ENCODE measurements around the gene RTN4R.

RTN4R gene

DNA sequence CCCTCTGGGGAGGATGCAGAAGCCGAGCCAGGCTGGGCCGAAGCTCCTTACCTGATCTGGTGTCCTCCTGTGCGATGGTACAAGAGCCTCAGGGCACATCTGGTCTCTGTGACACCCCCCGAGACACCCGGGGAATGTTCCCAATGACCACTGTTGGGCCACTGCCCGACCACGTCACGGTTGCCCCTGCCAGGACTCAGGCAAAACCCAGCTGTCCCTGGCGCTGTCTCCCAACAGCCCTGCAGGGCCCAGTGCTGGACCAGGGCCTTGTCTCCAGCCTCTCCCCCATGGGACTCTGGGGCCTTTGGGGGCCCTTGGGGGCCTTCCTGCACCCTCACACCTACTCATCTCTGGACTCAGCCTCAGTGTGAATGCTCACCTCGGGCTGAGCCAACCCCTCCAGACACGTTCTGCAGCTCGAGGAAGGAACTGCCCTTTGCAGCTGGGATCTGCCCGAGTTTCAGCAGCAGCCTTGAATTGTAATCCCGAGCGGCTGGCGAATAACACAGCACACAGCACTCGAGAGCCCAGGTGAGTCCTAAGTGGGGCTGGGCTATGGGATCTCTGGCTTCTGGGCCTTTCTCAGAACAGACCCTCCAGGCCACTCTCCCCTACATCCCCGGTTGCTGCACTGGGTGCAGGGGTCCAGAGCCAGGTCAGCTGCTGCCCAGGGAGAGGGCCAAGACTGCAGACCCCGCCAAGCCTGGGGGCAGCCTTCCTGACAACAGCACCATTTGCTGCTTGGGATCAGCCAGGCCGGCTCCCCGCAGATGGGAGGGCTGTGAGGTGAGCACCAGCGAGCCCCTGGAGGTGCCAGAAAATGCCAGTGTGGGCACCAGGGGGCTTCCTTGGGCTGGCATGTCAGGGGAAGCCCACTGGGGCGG, 39.8 kb downstream of the RTN4R start:
- no peak for DNase-seq

DNA sequence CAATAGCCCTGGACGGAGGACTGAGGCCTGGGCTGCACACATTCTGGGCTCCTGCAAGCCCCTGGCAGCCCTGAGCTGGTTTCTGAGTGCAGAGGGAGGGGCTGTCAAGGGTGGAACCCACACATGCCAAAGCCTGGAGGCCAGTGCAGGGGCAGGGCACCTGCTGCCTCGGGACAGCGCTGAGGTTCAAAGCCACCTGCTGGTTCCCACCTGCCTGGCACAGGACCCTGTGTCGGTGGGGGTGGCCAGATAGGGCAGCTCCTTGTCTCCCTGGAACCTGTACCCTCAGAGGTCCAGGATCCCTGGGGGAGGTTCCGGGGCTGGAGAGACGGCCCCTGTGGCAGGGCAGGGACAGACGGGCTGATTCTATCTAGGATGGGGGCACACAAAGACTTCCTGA, 40.8 kb downstream of the RTN4R start:
- no peak for DNase-seq

DNA sequence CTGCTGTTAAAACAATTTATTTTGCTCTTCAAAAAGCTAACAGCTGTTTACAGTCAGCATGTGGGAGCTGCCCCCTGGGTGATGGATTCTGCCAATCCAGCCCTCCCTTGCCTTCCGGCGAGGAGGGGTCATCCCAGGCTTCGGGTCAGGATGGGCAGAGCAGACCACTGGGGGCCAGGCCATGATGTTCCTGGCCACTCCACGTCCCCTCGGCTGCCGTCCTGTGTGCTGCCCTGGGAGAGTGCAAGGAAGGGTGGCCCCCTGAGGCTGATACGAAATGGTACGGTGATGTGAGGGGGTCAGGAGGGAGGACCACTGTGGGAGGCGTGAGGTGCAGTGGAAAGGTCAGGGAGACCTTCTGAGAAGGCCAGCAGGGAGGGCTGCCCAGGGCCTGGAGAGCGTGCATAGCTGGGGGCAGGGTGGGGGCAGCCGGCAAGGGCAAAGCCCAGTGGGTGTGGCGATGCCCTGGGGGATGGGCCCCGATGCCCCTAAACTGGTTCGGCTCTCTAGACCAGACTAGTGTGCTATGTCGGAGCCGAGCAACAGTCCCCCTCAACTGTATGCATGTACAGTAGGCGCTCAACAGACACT, 41.3 kb downstream of the RTN4R start:
- DNase-seq = no peak

DNA sequence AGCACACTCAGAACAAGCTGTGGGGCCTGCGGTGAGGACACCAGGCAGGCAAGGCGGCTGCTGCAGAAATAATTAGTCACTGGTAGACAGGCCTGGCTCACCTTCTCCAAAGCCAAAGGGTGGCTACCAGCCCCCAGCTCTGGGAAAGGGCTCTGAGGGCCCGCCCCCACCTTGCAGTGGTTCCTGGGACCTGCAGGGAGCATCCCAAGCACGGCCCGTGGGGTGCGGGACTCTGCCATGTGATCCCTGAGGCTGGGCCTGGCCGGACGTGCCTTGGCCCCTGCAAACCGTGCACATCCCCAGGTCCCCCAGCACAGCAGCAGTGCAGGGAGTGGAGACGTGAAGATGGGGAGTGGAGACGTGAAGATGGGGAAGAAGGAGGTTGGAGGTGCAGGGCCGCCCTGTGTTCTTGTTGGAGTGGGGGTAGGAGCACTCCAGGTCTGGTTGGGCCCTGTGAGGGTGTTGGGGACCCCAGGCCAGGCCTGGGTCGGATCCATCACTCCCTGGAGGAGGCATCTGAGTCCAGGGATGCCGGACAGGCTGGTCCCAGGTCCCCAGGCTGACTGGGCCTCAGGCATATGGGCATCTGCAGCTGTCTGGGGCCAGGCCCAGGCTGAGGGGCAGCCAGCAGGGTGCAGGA, 41.9 kb downstream of the RTN4R start:
- no peak for DNase-seq

DNA sequence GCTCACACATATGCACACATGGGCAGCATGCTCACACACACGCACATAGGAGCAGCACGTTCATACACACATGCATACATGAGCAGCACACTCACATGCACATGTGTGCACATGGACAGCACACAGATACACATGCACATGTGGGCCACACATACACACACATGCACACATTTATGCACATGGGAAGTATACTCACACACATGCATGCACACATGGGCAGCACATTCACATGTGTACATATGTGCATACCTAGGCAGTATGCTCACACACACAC, 42.5 kb downstream of the RTN4R start:
- no peak for DNase-seq

DNA sequence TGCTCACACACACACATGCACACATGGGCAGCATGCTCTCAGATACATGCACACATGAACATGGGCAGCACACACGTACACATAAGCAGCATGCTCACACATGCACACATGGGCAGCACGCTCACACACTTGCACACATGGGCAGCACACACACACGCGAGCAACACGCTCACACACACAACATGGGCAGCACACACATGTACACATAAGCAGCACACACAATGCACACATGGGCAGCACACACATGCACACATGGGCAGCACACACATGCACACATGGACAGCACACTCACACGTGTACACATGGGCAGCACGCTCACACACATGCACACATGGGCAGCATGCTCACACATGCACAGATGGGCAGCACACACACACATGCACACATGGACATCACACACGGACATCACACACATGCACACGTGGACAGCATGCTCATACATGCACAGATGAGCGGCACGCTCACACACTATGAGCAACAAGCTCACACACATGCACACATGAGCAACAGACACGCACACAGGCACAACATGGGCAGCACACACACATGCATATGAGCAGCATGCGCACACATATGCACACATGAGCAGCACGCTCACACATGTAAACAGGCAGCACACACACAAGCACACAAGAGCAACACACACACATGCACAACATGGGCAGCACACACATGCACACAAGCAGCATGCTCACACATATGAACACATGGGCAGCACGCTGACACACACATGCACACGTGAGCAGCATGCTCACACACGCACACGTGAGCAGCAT, 43.0 kb downstream of the RTN4R start:
- no peak for DNase-seq

DNA sequence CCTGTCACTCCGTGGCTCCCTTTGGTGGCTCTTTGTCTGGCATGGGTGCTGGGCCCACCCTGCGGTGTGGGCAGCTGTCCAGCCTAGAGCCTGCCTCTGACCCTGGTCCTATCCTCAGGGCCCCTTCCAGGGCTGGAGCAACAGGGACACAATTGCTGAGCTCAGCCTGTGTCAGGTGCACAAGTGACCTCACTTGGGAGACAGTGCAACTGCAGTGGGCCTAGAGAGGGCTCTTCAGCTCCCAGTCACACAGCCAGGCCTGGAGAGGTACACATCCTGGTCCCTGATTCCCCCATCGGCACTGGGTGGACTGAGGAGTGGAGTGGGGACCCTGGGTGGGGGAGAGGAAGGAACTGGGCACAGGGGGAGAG, 43.9 kb downstream of the RTN4R start:
- DNase-seq = no peak

DNA sequence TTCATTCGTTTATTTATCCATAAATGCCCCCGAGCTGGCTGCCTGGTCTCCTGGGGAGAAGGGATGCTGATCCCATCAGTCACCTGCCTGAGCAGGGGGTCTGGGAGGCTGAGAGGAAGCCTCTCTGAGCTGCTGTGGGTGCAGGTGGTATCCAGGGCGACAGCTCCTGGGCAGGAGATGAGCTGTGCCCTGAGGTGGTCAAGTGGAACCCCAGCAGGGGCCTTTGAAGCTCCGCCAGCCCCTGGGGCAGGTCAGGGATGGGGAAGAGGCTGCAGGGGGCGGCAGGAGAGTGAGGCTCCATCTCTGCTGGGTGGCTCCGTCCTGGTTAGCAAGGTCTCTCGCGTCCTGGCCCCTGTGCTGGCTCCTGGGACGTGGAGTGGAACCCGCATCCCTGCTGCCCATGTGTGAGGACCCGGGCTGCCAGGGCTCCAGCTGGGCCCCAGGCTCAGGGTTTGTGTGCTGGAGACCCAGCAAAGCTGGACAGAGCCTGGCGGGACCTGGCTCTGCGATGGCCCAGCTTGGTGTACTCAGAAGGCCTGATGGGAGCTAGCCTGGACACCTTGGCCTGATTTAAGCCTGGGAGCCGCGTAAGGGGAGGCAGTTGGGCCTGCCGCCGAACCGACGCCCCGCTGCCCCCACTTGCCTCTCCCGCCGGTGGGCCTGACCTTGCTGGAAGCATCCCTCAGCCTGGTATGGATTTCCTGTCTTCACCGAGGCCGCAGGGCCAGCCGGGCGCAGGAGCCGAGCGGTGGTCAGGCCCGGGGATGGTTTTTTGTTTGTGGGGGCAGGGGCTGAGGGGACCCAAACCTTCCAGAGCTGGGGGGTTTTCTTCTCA, 44.5 kb downstream of the RTN4R start:
- no peak for DNase-seq

DNA sequence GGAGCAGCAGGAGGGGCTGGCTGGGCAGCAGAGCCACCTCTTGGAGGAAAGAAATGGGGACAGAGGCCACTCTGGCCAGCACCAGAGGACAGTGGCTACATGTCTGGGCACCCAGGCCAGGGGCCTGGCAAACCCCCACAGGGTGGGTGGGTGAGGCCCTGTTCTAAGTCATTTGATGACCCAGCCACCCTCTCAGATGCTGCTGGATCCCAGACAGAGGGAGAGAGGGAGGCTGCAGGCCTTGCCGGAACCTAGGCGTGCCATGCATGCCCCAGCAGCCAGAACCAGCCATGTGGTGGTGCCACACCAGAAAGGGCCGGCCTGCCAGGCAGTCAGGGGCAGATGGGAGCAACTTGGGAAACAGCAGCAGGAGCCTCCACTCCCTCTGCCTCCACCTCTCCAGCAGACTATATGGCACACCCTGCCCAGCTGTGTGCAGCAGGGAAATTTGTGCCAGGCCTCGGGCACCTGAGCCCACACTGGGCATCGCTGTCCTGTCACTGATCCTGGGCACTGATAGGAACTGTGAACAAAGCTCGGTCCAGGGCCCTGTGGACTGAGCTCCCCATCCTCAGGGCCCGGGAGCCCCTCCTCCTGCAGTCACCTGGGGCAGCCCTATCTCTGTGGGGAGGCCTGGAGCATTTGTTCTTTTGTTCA, 45.2 kb downstream of the RTN4R start:
- DNase-seq = no peak

DNA sequence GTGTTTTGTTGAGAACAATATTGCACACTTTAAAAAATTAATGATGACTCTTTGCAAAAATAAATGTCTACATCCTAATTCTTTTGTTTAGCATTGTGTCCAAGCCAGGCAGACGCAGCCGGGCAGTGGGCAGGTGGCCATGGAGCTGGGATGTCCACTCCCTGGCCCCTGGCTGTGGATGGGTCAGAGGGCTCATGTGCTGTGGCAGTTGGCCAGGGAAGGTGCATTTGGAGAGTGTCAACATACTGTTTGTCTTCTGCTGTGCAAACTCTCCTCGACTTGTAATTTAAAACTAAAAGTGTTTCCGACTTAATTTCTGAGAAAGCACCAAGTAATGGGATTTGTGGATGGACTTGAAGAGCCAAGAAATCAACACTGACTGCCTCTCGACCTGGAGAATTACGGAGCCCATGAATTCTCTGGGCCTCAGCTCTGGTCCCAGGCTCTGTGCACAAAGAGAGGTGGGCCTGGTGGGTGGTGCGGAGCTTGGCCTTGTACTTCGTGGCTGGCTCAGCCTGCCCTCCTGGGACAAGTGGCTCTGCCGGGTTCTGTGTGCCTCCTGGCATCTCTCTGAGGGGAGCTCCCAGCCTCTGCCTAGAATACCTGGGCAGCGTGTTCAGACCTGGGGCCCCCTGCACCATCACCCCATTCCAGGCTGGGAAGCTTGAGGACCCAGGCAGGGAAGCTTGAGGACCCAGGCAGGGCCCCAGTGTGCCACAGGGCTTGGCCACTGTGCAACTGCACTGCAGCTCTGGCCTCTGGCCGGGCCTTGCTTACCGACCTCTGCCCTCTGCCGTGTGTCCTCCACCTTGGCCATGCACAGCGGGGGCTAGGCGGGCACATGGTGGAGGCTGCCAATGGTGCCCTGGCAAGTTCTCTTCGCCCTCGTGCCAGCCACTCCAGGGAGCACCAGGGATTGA, 46.4 kb downstream of the RTN4R start:
- DNase-seq = no peak

DNA sequence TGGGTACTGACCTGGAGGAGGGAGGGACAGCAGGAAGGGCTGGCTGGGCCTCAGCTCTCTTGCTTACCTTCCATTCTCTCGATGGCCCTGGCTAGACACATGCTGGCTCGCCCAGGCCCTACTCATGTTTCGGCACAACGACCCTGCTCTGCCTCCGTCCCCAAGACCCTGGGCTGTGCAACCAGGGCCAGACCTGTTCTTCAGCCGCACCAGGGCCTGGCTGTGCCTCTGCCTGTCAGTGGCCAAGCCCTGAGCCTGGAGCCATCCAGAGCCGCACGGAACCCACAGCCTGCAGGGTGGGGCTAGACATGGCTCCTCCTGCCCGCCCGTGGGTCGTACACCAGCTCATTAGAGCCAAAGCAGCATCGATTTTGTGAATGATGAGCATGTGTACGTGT, 47.5 kb downstream of the RTN4R start:
- no peak for DNase-seq

DNA sequence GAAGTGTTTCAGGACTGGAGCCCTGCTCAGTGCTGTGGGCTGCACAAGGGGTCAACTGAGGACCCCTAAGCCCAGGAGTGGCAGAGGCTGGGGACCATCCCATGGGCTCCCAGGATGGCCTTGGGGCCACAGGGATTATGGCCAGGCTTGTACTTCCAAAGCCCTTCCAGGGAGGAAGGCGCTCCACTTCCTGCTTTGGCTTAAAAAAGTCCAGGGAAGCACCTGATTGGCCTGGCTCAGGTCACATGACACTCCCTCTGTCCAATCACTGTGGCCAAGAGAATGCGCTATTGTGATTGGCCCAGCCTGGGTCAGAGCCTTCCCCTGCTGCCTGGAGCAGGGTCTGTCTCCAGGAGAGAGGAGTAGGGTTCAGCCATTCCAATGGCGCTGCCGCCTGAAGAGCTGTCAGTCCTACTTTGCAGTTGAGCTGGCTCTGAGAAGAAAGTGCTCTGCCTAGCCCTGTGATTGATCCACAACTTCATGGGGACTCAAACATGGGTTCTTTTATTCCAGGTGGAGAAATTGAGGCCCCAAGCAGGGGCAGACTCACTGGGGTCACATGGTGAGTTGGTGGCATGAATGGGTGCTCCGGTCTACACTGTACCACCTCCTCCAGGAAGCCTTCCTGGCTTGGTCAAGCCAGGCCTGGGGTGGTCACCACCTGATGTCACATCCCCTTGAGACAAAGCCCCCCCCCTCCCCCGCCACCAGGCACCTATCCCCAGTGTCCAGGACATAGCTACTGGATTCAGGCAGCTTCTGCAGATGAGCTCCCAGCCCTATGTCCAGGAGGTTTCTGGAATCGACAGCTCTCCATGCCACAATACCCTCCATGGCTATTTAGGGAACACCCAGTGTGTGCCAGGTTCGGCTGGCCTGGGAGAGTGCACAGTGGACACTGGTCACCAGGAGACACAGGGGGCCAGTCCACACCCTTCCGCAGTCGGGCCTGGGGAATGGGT, 48.2 kb downstream of the RTN4R start:
- DNase-seq = no peak

DNA sequence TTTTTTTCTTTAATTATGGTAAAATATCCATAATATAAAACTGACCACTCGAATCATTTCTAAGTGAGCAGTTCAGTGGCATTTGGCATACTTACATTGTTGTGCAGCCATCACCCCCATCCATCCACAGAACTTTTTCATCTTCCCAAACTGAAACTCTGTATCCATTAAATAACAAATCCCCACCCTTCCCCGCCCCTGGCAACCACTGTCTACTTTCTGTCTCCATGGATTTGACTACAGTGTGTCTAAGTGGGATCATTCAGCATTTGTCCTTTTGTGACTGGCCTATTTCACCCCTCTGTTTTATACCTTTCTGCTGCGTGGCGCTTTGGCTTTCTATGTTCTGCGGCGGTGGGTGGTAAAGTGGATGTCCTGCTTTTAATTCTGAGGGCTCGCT, 49.1 kb downstream of the RTN4R start:
- DNase-seq = no peak

DNA sequence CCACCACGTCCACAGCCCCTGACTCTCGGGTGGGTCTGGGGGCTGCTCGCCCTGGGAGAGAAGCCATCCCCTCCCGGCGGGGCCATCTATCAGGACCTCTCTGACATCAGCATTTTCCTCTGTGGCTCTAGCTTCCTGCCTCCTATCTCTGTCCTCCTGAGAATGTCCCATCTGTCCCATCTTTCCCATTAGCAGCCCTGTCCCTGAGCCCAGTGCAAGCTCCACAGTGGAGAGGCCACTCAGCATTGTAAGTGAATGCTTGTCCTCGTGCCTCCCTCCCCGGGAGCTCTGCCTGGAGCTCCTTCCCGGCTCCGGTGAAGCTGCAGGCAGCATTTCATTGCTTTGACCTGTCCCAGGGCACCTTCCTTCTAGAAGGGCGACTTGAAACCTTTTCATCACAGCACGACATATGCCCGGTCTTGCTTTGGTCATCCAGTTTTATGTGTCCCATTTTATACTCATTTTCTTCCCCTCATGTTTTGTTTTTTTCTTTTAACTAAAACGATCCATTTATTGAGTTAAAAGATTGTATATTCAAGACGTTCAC, 49.7 kb downstream of the RTN4R start:
- DNase-seq = no peak

DNA sequence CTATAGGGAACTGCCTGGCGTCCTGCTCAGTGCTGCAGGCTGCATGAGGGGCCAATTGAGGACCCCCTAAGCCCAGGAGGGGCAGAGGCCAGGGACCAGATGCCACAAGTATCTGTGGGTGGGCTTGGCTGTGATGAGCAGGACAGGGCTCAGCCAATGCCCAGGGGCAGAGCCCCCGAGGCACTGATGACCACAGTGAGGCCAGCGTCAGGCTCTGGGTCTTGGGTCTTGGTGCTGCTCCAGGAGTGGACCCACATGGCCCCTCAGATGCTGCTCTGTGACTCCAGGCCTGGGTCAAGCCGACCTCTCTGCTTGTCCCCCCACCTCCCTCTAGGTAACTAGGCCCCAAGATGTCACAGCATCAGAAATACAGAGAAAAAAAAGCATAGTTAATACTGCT, 50.6 kb downstream of the RTN4R start:
- no peak for DNase-seq

DNA sequence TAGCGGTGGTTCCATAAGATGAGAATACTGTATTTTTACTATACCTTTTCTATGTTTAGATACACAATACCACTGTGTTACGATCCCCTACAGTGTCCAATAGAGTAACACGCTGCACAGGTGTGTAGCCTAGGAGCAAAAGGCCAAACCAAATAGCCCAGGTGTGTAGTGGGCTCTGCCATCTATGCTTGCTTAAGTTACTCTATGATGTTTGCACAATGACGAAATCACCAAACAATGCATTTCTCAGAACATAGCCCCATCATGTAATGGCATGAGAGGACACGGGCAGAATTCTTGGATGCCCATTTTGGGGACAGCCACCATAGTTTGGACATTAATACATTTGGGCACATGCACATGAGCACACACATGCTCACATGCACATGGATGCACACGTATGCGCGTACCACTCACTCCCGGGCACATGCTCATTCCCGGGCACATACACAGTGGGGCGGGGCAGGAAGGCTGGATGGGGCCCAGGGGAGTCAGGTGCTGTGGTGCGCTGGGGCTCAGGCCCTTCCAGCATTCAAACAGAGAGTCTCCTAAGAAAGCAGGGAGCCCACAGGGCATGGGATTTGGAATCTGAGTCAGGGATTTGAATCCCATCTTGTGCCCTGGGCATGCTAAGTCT, 51.1 kb downstream of the RTN4R start:
- DNase-seq = no peak

DNA sequence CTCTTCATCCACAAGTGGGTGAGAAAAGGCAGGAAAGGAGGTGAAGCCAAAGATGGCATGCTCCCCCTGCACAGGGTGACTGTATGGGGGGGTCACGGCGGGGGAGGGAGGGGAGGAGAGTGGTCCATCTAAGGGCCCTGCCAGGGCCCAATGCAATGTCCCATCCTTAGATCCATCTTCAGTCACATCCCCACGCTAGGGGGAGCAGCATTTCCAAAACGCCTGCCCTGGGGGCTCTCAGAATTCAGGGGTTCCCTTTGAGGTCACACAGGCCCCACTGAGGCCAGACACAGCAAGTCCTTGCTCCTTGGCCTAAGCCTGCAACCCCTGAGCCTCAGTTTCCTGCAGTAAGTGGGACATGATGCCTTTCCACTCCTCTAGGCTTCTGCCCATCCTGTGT, 52.4 kb downstream of the RTN4R start:
- DNase-seq = no peak

DNA sequence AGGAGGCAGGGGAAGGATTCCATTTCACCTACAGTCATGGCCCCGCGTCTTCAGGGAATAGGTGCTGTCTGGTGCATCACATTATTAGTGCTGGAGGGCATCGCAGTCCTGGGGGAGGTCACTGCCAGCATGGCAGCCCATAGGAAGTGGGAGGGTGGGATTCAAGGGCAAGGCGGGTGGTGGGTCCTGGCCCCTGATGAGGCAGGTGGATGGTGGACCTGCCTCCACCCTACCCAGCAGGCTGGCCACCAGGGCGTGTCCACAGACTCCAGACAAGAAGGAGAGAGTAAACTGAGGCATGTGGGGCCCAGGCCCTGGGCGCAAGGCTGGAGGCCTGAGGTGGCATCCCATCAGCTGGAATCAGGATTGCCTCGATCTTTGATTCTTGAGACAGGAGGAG, 53.3 kb downstream of the RTN4R start:
- DNase-seq = no peak
